SIG-M5 (cell line): ENCODE data around the gene DRC3.
"Not testable (repeated sequence)": the region's sequence is repeated elsewhere in the genome, so short reads cannot be mapped to it uniquely, and the experiment has no call there.

ENCODE experiments used
- DNase-seq: peaks from one replicate; lab custom pipeline; 2025; lab: John Stamatoyannopoulos, UW

Gene DRC3

DNA sequence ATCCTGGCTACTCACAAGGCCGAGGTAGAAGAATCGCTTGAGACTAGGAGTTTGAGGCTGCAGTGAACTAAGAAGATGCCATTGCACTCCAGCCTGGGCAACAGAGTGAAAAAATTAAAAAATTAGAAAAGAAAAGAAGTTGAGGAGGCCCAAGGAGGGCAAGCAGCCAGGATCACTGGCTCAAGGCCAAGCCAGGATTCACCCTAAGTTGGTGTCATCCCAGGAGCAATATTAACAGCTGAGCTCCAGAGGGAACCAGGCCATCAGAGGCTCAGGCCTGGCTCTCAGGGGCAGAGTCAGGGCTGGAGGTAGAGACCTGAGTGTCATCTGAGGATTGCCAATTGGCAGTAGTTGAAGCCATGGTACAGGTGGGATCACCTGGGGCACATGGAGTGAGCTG lies 20.7 kb downstream of the DRC3 start:
- DNase-seq = no peak

DNA sequence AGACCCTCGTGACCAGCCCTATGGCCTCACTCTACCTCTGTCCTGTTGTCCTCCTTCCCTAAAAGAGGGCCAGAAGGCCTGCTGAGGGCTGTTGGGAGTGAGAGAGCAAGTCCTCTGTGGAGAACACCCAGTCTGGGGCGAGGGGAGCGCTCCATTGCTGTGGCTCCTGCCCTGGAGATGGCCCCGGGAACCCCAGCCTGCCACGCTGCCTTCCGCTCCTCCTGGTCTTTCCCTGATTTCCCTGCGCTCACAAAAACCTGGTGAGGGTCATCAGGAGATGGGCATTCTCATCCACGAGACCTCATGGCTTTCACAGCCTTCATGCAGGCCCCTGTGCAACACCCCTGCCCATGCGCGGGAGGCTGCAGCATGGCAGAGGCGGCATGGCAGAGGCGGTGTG lies 21.2 kb downstream of the DRC3 start:
- DNase-seq = no peak

GRCh38 chr17:17994271-17995069 lies 21.8 kb downstream of the DRC3 start:
- DNase-seq = no peak

DNA sequence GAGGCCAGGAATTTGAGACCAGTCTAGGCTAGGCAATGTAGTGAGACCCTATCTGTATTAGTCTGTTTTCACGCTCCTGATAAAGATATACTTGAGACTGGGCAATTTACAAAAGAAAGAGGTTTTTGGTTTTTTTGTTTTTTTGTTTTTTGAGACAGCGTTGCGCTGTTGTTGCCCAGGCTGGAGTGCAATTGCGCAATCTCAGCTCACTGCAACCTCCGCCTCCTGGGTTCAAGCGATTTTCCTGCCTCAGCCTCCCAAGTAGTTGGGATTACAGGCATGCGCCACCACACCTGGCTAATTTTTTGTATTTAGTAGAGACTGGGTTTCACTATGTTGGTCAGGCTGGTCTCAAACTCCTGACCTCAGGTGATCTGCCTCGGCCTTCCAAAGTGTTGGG lies 23.2 kb downstream of the DRC3 start:
- not testable (repeated sequence) for DNase-seq

DNA sequence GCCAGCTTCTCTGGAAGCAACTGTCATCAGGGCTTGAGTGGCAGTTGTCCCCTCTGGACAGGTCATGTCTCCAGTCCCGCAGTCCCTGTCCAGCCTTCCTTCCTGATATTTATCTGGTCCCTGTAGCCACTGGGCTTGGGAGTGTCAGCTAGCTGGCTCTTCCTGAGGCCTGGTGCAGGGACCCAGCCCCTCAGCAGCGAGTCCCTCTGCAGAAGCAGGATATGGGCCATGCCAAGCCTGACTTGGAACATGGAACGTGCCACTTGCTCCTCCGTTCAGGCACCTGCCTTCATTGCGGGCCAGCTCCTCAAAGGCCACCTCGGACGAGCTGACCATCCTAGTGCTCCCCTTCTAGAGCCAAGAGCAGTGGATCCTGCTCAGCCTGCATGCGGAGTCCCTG lies 26.3 kb downstream of the DRC3 start:
- DNase-seq = no peak

GRCh38 chr17:17999364-18000029 lies 26.8 kb downstream of the DRC3 start:
- DNase-seq = no peak

DNA sequence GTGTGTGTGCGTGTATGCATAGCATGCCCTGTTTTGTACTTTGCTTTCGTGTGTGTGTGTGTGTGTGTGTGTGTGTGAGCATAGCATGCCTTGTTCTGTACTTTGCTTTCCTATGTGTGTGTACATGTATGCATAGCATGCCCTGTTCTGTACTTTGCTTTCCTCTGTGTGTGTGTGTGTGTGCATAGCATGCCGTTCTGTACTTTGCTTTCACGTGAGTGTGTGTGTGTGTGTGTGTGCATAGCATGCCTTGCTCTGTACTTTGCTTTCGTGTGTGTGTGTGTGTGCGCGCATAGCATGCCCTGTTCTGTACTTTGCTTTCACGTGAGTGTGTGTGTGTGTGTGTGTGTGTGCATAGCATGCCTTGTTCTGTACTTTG lies 27.4 kb downstream of the DRC3 start:
- DNase-seq = no peak

GRCh38 chr17:18002171-18002570 lies 29.5 kb downstream of the DRC3 start:
- no peak for DNase-seq

DNA sequence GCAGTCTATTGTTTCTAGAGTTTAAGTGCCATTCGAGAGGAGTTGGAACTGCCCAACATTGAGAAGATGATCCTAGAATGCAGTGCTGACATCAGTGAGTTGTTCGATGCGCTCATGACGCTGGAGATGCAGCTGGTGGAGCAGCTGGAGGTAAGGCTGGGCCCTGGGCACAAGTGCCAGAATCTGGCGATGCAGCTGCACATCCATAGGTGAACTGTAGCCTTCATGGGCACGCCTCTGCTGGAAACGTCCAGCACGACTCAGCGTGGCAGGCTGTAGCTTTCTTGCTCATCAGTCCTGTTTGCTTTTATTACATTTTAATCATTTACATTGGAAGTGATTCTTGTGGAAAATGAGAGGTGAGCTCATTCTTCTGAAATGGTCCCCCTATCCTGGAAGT lies 31.7 kb downstream of the DRC3 start:
- no peak for DNase-seq

- no peak for DNase-seq
These were observed 32.2 kb downstream of the DRC3 start for GRCh38 chr17:18004884-18005305.

DNA sequence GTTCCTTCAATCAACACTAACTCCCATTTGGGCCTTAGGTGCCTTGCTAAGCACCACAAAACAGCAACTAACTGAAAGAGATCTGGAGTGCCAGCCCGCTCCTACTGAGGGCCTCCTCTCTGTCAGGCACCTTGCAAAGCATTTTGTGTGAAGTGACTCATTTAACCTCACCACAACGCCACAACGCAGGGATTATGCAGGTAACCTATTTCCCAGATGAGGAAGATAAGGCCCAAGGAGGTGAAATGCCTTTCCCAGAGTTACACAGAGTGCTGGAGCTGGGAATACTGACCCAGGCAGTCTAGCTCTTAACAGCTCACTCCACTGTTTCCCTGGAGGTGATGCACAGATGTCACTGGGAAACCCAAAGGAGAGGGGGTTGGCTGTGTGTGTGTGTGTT lies 32.8 kb downstream of the DRC3 start:
- no peak for DNase-seq

GRCh38 chr17:18006495-18007239 lies 34.0 kb downstream of the DRC3 start:
- no peak for DNase-seq

DNA sequence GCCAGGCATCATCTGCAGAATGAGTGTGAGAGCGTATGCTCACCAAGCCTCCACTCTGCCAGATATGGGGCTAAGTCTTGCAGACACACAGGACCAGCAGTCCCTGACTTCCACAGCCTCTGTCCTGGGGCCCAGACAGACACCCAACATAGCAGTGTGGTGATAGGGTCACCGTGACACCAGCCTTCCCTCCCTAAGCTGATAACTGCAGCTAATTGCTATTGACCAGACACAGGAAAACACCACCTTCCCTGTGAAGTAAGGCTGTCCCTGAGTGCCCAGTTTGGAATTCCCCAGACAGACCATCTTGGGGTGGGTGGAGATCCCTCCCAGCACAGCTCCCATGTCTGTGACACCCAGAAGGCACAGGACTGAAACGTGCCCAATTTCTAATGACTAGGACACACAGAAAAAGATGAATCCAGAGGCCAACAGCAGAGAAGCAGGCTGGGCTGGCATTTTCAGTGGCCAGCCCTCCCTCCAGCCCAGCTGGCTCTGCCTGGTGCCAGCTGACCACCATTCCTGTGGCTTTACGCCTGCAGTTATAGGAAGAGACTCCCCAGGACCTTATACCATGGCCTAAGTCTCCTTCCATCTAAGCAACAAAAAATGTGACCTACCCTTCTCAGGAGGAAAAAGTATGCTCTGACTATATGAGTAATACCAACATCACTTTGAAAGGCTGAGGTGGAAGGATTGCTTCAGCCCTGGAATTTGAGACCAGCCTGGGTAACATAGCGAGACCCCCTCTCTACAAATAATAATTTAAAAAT lies 36.0 kb downstream of the DRC3 start:
- no peak for DNase-seq

DNA sequence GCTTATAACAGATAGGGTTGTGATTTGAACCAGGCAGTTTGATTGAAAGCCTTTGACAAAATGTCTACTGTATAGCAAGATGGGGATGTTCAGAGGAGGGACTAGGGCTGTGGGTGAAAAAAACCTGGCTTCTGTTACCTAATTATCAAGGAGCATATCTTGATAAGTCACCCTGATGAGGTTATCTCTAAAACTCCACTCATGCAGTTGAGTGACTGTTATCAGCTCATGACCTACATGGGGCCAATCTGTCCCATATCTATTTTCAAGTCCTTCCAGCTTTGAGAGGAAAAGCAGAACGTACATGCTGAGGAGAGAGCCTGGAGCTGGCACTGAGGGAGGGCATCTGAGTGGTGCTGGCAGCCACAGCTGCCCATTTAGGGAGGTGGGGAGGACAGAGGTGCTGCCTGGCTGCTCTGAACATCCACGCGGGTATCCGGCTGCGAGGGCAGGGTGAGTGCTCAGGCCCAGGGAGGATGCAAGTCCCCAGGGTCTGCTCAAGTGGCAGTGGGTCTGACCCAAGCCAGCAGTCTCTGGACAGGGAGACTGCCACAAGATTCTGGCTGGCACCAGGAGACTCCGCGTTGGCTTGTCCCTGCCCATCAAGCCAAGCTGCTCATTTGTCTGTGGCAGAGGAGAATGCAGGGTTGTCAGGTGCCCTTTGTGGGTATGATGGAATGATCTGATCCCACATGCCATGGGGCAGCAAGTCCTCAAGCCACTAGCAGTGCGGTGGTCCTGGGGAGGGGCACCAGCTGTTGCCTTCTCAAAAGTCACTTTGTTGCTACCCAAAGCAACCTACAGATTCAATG lies 37.2 kb downstream of the DRC3 start:
- DNase-seq = no peak

GRCh38 chr17:18011286-18011685 lies 38.6 kb downstream of the DRC3 start:
- DNase-seq = no peak

GRCh38 chr17:18014006-18014405 lies 41.3 kb downstream of the DRC3 start:
- DNase-seq = no peak

DNA sequence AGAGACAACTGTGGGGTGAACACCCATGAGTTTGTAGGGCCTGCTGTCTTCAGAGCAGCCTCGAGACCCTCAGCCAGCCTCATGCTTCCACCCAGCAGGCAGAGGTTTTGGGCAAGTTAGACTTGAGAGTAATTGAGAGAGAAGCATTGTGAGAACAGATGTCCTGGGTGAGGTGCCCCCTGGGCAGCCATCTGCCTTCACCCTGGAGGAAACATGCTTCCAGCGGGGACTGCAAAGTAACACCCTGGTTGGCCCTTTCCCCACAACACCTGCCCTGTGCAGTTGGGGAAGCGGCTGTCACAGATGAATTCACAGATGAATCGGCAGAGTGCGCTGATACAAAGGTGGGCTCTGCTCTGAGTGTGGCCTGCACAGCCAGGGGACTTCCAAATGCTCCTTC lies 42.9 kb downstream of the DRC3 start:
- DNase-seq = no peak

- no peak for DNase-seq
These were observed 43.8 kb downstream of the DRC3 start for GRCh38 chr17:18016426-18016825.

DNA sequence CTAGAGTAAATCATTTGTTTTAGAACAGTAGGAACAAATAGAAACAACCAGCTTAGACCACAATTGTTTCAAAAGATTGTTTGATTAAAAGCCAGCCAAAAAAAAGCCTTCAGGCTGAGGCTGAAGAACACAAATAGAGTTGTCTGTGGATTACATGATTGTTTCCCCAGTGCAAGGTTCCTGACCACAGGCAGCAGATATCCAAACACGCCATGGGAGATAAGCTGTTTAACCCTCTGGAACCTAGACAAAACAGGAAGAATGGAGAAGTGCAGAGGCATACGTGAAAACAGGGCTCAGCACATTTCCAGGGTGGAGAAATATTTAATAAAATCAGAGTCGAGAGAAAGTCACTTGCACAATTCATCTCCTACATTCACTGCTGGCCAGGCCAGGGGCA lies 45.3 kb downstream of the DRC3 start:
- DNase-seq = no peak

DNA sequence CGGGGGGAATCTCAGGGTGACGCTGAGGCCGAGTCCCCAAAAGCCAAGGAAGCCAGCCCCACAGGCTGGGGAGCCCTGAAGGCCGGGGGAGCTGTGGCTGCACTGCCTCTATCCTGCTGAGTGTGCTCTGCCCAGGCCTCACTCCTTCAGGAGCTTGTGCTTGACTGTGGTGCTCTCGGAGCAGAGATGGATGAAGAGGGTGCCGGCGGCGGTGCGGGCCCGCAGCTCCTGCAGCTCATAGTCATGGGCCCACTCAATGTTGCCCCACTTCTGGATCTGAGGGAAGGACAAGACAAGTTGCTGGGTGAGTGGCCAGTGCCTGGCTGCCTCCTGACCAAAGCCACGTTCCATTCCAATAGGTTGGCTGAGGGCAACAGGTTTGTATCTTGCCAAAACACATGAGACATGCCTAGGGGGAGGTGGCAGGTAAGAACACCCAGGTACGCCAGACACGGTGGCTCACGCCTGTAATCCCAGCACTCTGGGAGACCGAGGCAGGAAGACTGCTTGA lies 45.8 kb downstream of the DRC3 start:
- DNase-seq = no peak

GRCh38 chr17:18019838-18020154 lies 47.1 kb downstream of the DRC3 start:
- no peak for DNase-seq
